HepG2 (cell line): Measurements from ENCODE around the gene PPP1R9A. TPM values are rescaled to one million over a fixed set of nuclear protein-coding genes. Genes with fewer than 3 reads are reported as not detected.

Experiments used
- ATAC-seq: fragments of 200-7000 bp; cut with Tn5 transposase; 3 replicates; pipeline ENCODE4 v1.9.1; 2020; ENCODE audit warnings: mild to moderate bottlenecking, moderate library complexity
- BruUV-seq: library from RNA; stranded (reverse); fragments of 400-500 nt; replicated peaks from 2 replicates; lab custom pipeline; 2021; lab: Mats Ljungman, UMichigan
- CTCF ChIA-PET: fragments of 300-600 bp; formaldehyde crosslinking; extraction: SDS; loops from one replicate; lab custom pipeline; 2021; ENCODE audit warnings: low total read pairs, inconsistent platforms, low intra/inter-chr PET ratio; lab: Yijun Ruan, JAX
- POLR2A ChIA-PET: fragments of 350-600 bp; sonication (Branson Sonifier 250); formaldehyde crosslinking; loops from one replicate; lab custom pipeline; 2020; ENCODE audit warnings: antibody characterized with exemption, inconsistent platforms; lab: Yijun Ruan, JAX
- DNase-seq: peaks from one replicate; pipeline ENCODE4 v3.0.0-alpha.2; 2015; ENCODE audit warnings: low spot score
- FAIRE-seq: peaks from 3 replicates; lab custom pipeline; 2011; peaks lifted over from hg19 to GRCh38; lab: Jason Lieb, UNC
- H2AFZ ChIP-seq: one replicate; pipeline ENCODE4 v1.6.1; 2011; ENCODE audit warnings: low read length, inconsistent platforms
- H3K27ac ChIP-seq: fragments of 300-600 bp; 3 replicates; pipeline ENCODE4 v1.8.0; 2011; ENCODE audit warnings: mixed run types, mild to moderate bottlenecking, mixed read lengths, low read length, inconsistent platforms; ENCODE audit not compliant: insufficient read depth; ENCODE audit errors: extremely low read length
- H3K27me3 ChIP-seq, 2 experiments: fragments of 200-600 bp in 1 of 2; 2 replicates in 1 of 2; 3 replicates in 1 of 2; pipeline versions ENCODE4 v1.6.0 to v1.8.0; 2011; ENCODE audit warnings: low read length in 2 of 2, mild to moderate bottlenecking in 2 of 2, moderate library complexity in 2 of 2, inconsistent platforms in 1 of 2; ENCODE audit not compliant: insufficient read depth in 2 of 2, control insufficient read depth in 1 of 2
- H3K36me3 ChIP-seq, 2 experiments: fragments of 200-600 bp in 1 of 2; replicated peaks in 1 of 2; 2 replicates in 1 of 2; 3 replicates in 1 of 2; pipeline versions ENCODE4 v1.5.1 to v1.8.0; 2011; ENCODE audit warnings: low read length in 2 of 2, inconsistent platforms in 1 of 2; ENCODE audit not compliant: insufficient read depth in 2 of 2, control insufficient read depth in 1 of 2
- H3K4me1 ChIP-seq: 2 replicates; pipeline ENCODE4 v1.5.1; 2012; ENCODE audit warnings: low read length, inconsistent platforms; ENCODE audit not compliant: insufficient read depth
- H3K4me2 ChIP-seq: 2 replicates; pipeline ENCODE4 v1.6.0; 2011; ENCODE audit warnings: low read depth, low read length, inconsistent platforms
- H3K4me3 ChIP-seq, 3 experiments: fragments of 200-600 bp in 1 of 3; sonication (generic), shearing (Covaris generic) in 1 of 3; replicated peaks in 1 of 3; 2 replicates each; pipeline ENCODE4 v1.5.1; 2011 to 2016; ENCODE audit warnings: low read length in 3 of 3, inconsistent platforms in 2 of 3, low read depth in 2 of 3, mild to moderate bottlenecking in 2 of 3, control low read depth in 1 of 3, mixed read lengths in 1 of 3; ENCODE audit not compliant: insufficient read depth in 1 of 3
- H3K79me2 ChIP-seq: one replicate; pipeline ENCODE4 v1.6.1; 2011; ENCODE audit warnings: low read length, inconsistent platforms; ENCODE audit not compliant: insufficient read depth
- H3K9ac ChIP-seq: 2 replicates; pipeline ENCODE4 v1.6.0; 2011; ENCODE audit warnings: mild to moderate bottlenecking, low read depth, low read length, inconsistent platforms; ENCODE audit not compliant: insufficient read depth
- H3K9me3 ChIP-seq: 2 replicates; pipeline ENCODE4 v1.5.1; 2012; ENCODE audit warnings: mild to moderate bottlenecking, low read length
- H4K20me1 ChIP-seq: 2 replicates; pipeline ENCODE4 v1.6.0; 2011; ENCODE audit warnings: inconsistent platforms, mild to moderate bottlenecking, low read length, moderate library complexity; ENCODE audit not compliant: insufficient read depth
- ADNP ChIP-seq: sonication (generic); formaldehyde crosslinking; IDR thresholded peaks from 2 replicates; pipeline ENCODE4 v1.4.0; 2020; ENCODE audit warnings: missing genetic modification reagents
- CCAR2 ChIP-seq: fragments of 200-400 bp; formaldehyde crosslinking; optimal IDR thresholded peaks from 2 replicates; pipeline ENCODE3; 2018; ENCODE audit warnings: low read depth, mild to moderate bottlenecking, low read length, moderate library complexity
- GPBP1L1 ChIP-seq: sonication (generic); formaldehyde crosslinking; IDR thresholded peaks from 2 replicates; pipeline ENCODE4 v1.5.0; 2020; ENCODE audit warnings: mild to moderate bottlenecking, missing genetic modification reagents
- MLXIP ChIP-seq: sonication (generic); formaldehyde crosslinking; IDR thresholded peaks from 2 replicates; pipeline ENCODE4 v1.9.0; 2021; ENCODE audit warnings: missing genetic modification reagents, borderline replicate concordance
- MXD4 ChIP-seq: IDR thresholded peaks from 2 replicates; pipeline ENCODE4 v1.6.1; 2016; ENCODE audit warnings: mild to moderate bottlenecking, missing biosample characterization, missing genetic modification reagents
- RFX5 ChIP-seq: IDR thresholded peaks from 2 replicates; pipeline ENCODE4 v1.6.1; 2011; ENCODE audit warnings: low read depth, low read length, improper control_type of control experiment
- TGIF2 ChIP-seq: IDR thresholded peaks from 2 replicates; pipeline ENCODE4 v1.6.1; 2016; ENCODE audit warnings: control low read depth, missing compliant biosample characterization
- WIZ ChIP-seq: sonication (generic); formaldehyde crosslinking; IDR thresholded peaks from 2 replicates; pipeline ENCODE4 v1.5.1; 2020; ENCODE audit warnings: mild to moderate bottlenecking, missing genetic modification reagents
- ZNF530 ChIP-seq: sonication (generic); formaldehyde crosslinking; IDR thresholded peaks from 2 replicates; pipeline ENCODE4 v1.5.0; 2020; ENCODE audit warnings: low read depth, mild to moderate bottlenecking, missing genetic modification reagents
- ZNF556 ChIP-seq: sonication (generic); formaldehyde crosslinking; IDR thresholded peaks from 2 replicates; pipeline ENCODE4 v1.4.0; 2020; ENCODE audit warnings: mild to moderate bottlenecking, missing genetic modification reagents, borderline replicate concordance
- ZSCAN5A ChIP-seq: sonication (generic); formaldehyde crosslinking; IDR thresholded peaks from 2 replicates; pipeline ENCODE4 v1.8.0; 2022; ENCODE audit warnings: mild to moderate bottlenecking, missing genetic modification reagents, borderline replicate concordance
- WGBS: methylation state at CpG from one replicate; pipeline ENCODE4 v1.1.6; 2017; ENCODE audit warnings: low lambda C conversion rate; 5-methylcytosine and 5-hydroxymethylcytosine counted together
- in situ Hi-C: cut with HindIII; loops from 2 replicates; pipeline ENCODE4 v1.10.0; 2017; ENCODE audit warnings: low pct_unique_long_range_greater_than_20kb; ENCODE audit not compliant: extremely low pct_ligation_motif_present
- intact Hi-C: fragments of 100-400 bp; cut with micrococcal nuclease; formaldehyde crosslinking; loops from one replicate; pipeline ENCODE4 v1.10.0; 2022; ENCODE audit not compliant: unreplicated experiment
- polyA plus RNA-seq, 8 experiments: library from polyadenylated mRNA; depleted of rRNA in 3 of 8; stranded (reverse) in 7 of 8; unstranded in 1 of 8; fragments of >200 nt; fragmentation: Illumina TruSeq in 4 of 8; extraction: Trizol in 4 of 8; gene quantifications; 2 replicates each; pipeline versions ENCODE4 v1.2.1 to v1.2.3, GENCODE V29; 2011 to 2016; ENCODE audit warnings: low read depth in 4 of 8, missing spikeins in 1 of 8, mixed read lengths in 1 of 8; ENCODE audit not compliant: insufficient read depth in 1 of 8
- total RNA-seq, 5 experiments: library from RNA; depleted of rRNA; stranded (reverse); fragments of >200 nt; fragmentation: Illumina TruSeq; extraction: Trizol; gene quantifications; 2 replicates each; pipeline ENCODE4 v1.2.3, GENCODE V29; 2016; ENCODE audit warnings: low read depth in 1 of 5
- TF ChIP-seq, protein P1 (sequence below): sonication (generic); IDR thresholded peaks from 2 replicates; pipeline ENCODE4 v1.6.1; 2016; ENCODE audit warnings: low read depth, borderline replicate concordance
- TF ChIP-seq, protein P2 (sequence below): sonication (generic); formaldehyde crosslinking; IDR thresholded peaks from 2 replicates; pipeline ENCODE4 v1.4.0; 2020; ENCODE audit warnings: mild to moderate bottlenecking, missing genetic modification reagents

The PPP1R9A gene
- total and polyA plus RNA-seq, 2 of the 13 experiments (the other 11 are each of a cell fraction or from before 2014, with no cell fraction given) = 11.4 to 31.9 TPM

DNA sequence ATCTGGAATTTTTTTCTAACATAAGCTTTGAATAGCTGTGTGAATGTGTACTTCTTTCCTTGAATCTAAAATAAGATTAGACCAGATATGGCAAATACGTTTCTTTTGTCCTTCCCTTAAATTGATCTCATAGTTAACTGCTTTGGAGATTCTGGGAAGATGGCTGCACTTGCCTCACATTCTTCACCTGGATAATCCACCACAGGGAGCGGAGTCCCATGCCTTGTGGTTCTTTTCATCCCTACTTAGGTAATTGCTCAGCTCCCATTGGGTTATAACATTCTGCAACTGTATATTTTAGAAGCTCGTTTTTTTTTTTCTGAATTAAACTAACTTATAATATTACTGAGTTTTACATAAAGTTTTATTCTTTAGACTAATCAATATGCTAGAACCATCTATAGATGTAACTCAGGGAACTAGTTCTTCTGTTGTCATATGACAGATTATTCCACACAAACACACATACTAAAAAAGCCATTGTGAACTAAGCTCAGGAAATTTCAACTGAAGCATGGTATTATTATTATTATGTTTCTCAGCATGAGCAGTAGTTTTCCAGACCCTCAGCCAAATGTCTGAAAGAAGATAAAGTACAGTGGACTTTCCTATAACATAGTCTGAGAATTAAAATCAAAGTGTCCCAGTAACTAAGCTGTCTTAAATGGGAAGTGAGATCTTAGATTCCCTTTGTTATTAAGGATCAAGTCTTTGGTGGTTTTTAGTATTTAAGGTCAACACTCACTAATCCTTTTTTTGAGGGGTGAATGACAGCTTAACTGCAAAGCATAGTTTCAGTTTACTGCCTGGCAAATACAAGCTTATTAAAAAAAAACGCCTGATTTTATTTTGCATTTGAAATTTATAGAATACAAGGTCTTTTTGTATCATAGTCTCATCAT lies 182.3 kb downstream of the PPP1R9A start:
- Histone ChIP-seq H4K20me1 (no peaks in the 10 kb centered on the region), H3K4me2 (no peak overlapping the region), H3K79me2 (no peaks in the 10 kb centered on the region), H3K4me3 (no peak overlapping the region), H3K36me3 (no peaks in the 10 kb centered on the region), H2AFZ (no peak overlapping the region), H3K27me3 (no peaks in the 10 kb centered on the region), H3K9ac (no peak overlapping the region), H3K4me1 (no peaks in the 10 kb centered on the region), H3K9me3 (no peaks in the 10 kb centered on the region), H3K27ac (no peak overlapping the region)
- ATAC-seq (no peak), DNase-seq (no peak), FAIRE-seq (no peak)
- intact Hi-C loops = no loop called here
- BruUV-seq = no TSS peak
- in situ Hi-C loops = no loop called here
- ChIA-PET POLR2A (interaction anchor here (0.6 kb wide), 1 partner anchor 36 kb away, joined by 3 read pairs; no protein-coding TSS in a partner anchor), CTCF (no interaction called here)
- 82% methylated on average over 4 of the region's 4 CpGs for WGBS
- no peak for TF ChIP-seq MLXIP
- no peak for TF ChIP-seq ZNF556 (CRISPR knock-in tag)
- no peak for TF ChIP-seq MXD4 (CRISPR knock-in tag)
- no peak for TF ChIP-seq ZNF530 (CRISPR knock-in tag)
- TF ChIP-seq, protein P1, sequence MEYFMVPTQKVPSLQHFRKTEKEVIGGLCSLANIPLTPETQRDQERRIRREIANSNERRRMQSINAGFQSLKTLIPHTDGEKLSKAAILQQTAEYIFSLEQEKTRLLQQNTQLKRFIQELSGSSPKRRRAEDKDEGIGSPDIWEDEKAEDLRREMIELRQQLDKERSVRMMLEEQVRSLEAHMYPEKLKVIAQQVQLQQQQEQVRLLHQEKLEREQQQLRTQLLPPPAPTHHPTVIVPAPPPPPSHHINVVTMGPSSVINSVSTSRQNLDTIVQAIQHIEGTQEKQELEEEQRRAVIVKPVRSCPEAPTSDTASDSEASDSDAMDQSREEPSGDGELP = no peak
- TF ChIP-seq ZSCAN5A (CRISPR knock-in tag) = no peak
- TF ChIP-seq, protein P2, sequence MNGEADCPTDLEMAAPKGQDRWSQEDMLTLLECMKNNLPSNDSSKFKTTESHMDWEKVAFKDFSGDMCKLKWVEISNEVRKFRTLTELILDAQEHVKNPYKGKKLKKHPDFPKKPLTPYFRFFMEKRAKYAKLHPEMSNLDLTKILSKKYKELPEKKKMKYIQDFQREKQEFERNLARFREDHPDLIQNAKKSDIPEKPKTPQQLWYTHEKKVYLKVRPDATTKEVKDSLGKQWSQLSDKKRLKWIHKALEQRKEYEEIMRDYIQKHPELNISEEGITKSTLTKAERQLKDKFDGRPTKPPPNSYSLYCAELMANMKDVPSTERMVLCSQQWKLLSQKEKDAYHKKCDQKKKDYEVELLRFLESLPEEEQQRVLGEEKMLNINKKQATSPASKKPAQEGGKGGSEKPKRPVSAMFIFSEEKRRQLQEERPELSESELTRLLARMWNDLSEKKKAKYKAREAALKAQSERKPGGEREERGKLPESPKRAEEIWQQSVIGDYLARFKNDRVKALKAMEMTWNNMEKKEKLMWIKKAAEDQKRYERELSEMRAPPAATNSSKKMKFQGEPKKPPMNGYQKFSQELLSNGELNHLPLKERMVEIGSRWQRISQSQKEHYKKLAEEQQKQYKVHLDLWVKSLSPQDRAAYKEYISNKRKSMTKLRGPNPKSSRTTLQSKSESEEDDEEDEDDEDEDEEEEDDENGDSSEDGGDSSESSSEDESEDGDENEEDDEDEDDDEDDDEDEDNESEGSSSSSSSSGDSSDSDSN = no peak
- no peak for TF ChIP-seq GPBP1L1 (CRISPR knock-in tag)
- TF ChIP-seq TGIF2 (CRISPR knock-in tag) = no peak
- no peak for TF ChIP-seq RFX5
- no peak for TF ChIP-seq WIZ (CRISPR knock-in tag)
- TF ChIP-seq CCAR2 = no peak
- no peak for TF ChIP-seq ADNP (CRISPR knock-in tag)
